GM20000 (cell line): ENCODE measurements around the gene DCHS2.

Experiments
- DNase-seq: peaks from one replicate; pipeline ENCODE4 v3.0.0; 2012; ENCODE audit warnings: low spot score
- CTCF ChIP-seq: IDR thresholded peaks from 2 replicates; pipeline ENCODE4 v1.5.1; 2012; ENCODE audit warnings: mild to moderate bottlenecking, control low read depth; ENCODE audit errors: extremely low read depth, missing control alignments

The DCHS2 gene

DNA sequence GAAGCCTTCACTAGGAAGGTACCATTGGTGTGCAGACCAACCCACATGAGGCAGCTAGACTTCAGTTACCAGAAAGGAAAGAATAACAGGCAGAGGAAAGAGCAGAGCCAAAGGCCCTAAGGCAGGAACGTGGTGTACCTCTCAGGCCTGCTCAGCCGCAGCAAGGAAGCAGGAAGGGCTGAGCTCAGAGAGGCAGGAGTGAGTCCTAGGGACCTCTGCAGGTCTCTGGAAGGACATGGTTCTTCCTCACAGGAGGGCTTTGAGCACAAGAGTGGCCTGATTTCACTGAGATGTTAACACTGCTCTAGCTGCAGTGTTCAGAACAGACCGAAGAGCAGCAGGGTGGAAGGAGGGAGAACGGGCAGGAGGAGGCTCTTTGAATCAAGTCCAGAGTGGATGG, 124.6 kb downstream of the DCHS2 start:
- TF ChIP-seq CTCF, result no peak
- no peak for DNase-seq

DNA sequence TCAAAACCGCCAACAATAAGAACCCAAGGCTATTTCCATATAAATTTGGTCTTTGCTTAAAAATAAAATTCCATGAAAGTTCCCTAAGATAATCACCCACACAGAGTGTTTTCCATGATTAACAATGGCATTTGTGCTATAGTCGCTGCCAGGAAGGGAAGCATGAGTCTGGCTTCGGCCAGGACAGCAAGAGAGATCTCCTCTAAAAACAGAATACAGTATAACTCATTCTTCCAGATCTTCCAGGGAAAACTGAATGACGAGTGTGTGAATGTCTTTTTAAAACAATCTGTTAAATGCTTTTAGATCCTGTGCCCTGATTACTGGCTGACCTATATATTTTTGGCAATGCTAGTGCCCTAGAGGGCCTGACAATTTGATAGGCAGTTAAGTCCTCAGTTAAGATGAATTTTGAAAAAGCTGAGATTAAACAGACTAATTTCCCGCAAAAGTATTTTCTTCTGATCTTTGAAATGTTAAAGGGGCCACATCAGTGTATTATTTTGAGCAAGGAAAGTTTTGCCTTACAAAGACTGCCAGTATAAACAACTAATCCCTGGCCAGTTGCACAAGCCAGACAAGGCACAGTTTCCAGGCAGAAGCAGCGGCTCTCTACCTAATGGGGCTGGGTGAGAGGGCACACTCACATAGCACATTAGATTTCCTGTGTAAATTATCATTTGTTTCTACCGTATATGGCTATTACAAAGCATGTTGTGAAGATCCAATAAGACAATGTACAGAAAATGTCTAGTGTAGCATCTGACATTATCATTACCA, 127.3 kb downstream of the DCHS2 start:
- no peak for TF ChIP-seq CTCF
- no peak for DNase-seq

GRCh38 chr4:154361450-154361849, 130.1 kb downstream of the DCHS2 start:
- DNase-seq, result no peak
- no peak for TF ChIP-seq CTCF

DNA sequence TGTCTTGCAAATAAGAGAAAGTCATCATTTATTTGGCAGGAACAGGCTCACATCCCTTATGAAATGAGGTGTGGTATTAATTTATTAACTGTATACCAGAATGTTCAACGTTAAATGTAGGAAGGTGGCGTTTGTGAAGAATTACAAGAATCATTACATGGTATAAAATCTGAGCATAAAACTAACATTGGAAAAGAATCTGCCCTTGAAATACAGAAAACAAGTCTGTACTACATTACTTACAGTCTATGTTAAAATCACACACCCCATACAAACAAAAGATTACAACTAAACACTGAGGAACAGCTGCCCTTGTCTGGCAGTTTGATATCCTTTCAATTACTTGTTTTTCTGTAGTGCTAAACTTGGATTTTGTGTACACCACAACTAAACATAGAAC, 131.1 kb downstream of the DCHS2 start:
- TF ChIP-seq CTCF, result no peak

GRCh38 chr4:154354883-154355282, 136.7 kb downstream of the DCHS2 start:
- TF ChIP-seq CTCF, result no peak
- DNase-seq, result no peak

More for the DNA sequence above, 131.1 kb downstream of the DCHS2 start:
- no peak for DNase-seq

GRCh38 chr4:154349829-154350228, 141.8 kb downstream of the DCHS2 start:
- peak; percentile 7 for DNase-seq
- peak; percentile 25 for TF ChIP-seq CTCF

GRCh38 chr4:154348657-154349056, 142.9 kb downstream of the DCHS2 start:
- TF ChIP-seq CTCF, result no peak
- DNase-seq, result no peak
